H9 (cell line): ENCODE data around the gene AGBL4. TPM values are rescaled to one million over a fixed set of nuclear protein-coding genes. Genes with fewer than 3 reads are reported as not detected.

Experiments
- DNase-seq: peaks from one replicate; pipeline ENCODE4 v3.0.0-alpha.2; 2017
- H2AFZ ChIP-seq: one replicate; pipeline ENCODE4 v1.6.1; 2013; ENCODE audit warnings: mild to moderate bottlenecking, low read length, control low read depth, moderate library complexity
- H2AK5ac ChIP-seq: 2 replicates; pipeline ENCODE4 v1.6.1; 2013; ENCODE audit warnings: low read length, control low read depth, mixed read lengths; ENCODE audit not compliant: insufficient read length
- H2BK120ac ChIP-seq: one replicate; pipeline ENCODE4 v1.6.1; 2013; ENCODE audit warnings: low read depth, mild to moderate bottlenecking, low read length, control low read depth, inconsistent platforms; ENCODE audit not compliant: poor library complexity, severe bottlenecking
- H2BK12ac ChIP-seq: 2 replicates; pipeline ENCODE4 v1.6.1; 2013; ENCODE audit warnings: low read length, control low read depth, mixed read lengths, low read depth; ENCODE audit not compliant: insufficient read length
- H2BK15ac ChIP-seq: 2 replicates; pipeline ENCODE4 v1.6.1; 2013; ENCODE audit warnings: low read depth, low read length, control low read depth
- H2BK20ac ChIP-seq: one replicate; pipeline ENCODE4 v1.6.1; 2013; ENCODE audit warnings: low read depth, mild to moderate bottlenecking, low read length, control low read depth, inconsistent platforms; ENCODE audit not compliant: poor library complexity, severe bottlenecking
- H2BK5ac ChIP-seq: 2 replicates; pipeline ENCODE4 v1.6.1; 2013; ENCODE audit warnings: low read length, control low read depth, mixed read lengths; ENCODE audit not compliant: insufficient read length
- H3K14ac ChIP-seq: 2 replicates; pipeline ENCODE4 v1.6.1; 2013; ENCODE audit warnings: low read length, control low read depth; ENCODE audit not compliant: insufficient read depth
- H3K18ac ChIP-seq: 2 replicates; pipeline ENCODE4 v1.6.1; 2013; ENCODE audit warnings: low read depth, mild to moderate bottlenecking, mixed read lengths, low read length, control low read depth; ENCODE audit not compliant: insufficient read length
- H3K23ac ChIP-seq: 2 replicates; pipeline ENCODE4 v1.6.1; 2013; ENCODE audit warnings: low read length, control low read depth, mixed read lengths, low read depth; ENCODE audit not compliant: insufficient read length
- H3K23me2 ChIP-seq: 2 replicates; pipeline ENCODE4 v1.6.1; 2013; ENCODE audit warnings: low read depth, mild to moderate bottlenecking, mixed read lengths, low read length, control low read depth; ENCODE audit not compliant: insufficient read length, poor library complexity, severe bottlenecking
- H3K27ac ChIP-seq: 2 replicates; pipeline ENCODE4 v1.5.1; 2013; ENCODE audit warnings: low read length, control low read depth, mixed read lengths, low read depth; ENCODE audit not compliant: insufficient read length
- H3K27me3 ChIP-seq: 2 replicates; pipeline ENCODE4 v1.6.1; 2013; ENCODE audit warnings: low read length, control low read depth, inconsistent platforms; ENCODE audit not compliant: insufficient read depth
- H3K4ac ChIP-seq: 2 replicates; pipeline ENCODE4 v1.6.1; 2013; ENCODE audit warnings: low read depth, mild to moderate bottlenecking, control low read depth, inconsistent platforms, low read length, moderate library complexity
- H3K4me1 ChIP-seq: 2 replicates; pipeline ENCODE4 v1.6.1; 2013; ENCODE audit warnings: low read length, control low read depth, inconsistent platforms; ENCODE audit not compliant: insufficient read depth
- H3K4me2 ChIP-seq: 2 replicates; pipeline ENCODE4 v1.6.1; 2013; ENCODE audit warnings: low read length, control low read depth, mixed read lengths; ENCODE audit not compliant: insufficient read length, insufficient read depth
- H3K56ac ChIP-seq: 2 replicates; pipeline ENCODE4 v1.6.1; 2013; ENCODE audit warnings: low read depth, mild to moderate bottlenecking, mixed read lengths, low read length, control low read depth; ENCODE audit not compliant: insufficient read length
- H3K79me1 ChIP-seq: 2 replicates; pipeline ENCODE4 v1.6.1; 2013; ENCODE audit warnings: low read depth, mild to moderate bottlenecking, moderate library complexity, low read length, control low read depth, inconsistent platforms; ENCODE audit not compliant: insufficient read depth, poor library complexity, severe bottlenecking
- H3K79me2 ChIP-seq: 2 replicates; pipeline ENCODE4 v1.6.1; 2013; ENCODE audit warnings: low read length, control low read depth, inconsistent platforms; ENCODE audit not compliant: insufficient read depth
- H3K9ac ChIP-seq: 2 replicates; pipeline ENCODE4 v1.6.1; 2013; ENCODE audit warnings: low read length, control low read depth, mixed read lengths; ENCODE audit not compliant: insufficient read length; ENCODE audit errors: extremely low read depth
- H3K9me3 ChIP-seq: one replicate; pipeline ENCODE4 v1.6.1; 2013; ENCODE audit warnings: low read depth, low read length, inconsistent platforms; ENCODE audit not compliant: control insufficient read depth
- H3T11ph ChIP-seq: one replicate; pipeline ENCODE4 v1.6.1; 2013; ENCODE audit warnings: mild to moderate bottlenecking, low read length, control low read depth, inconsistent platforms
- H4K20me1 ChIP-seq: one replicate; pipeline ENCODE4 v1.6.1; 2013; ENCODE audit not compliant: control insufficient read depth, insufficient read length, insufficient read depth
- H4K5ac ChIP-seq: 2 replicates; pipeline ENCODE4 v1.6.1; 2013; ENCODE audit warnings: low read depth, mild to moderate bottlenecking, mixed read lengths, low read length, control low read depth; ENCODE audit not compliant: insufficient read length
- H4K8ac ChIP-seq: replicated peaks from 2 replicates; pipeline ENCODE4 v1.6.1; 2013; ENCODE audit warnings: low read length, control low read depth, mixed read lengths, low read depth; ENCODE audit not compliant: insufficient read length
- H4K91ac ChIP-seq: 2 replicates; pipeline ENCODE4 v1.6.1; 2013; ENCODE audit warnings: low read depth, mild to moderate bottlenecking, moderate library complexity, mixed read lengths, low read length, control low read depth; ENCODE audit not compliant: insufficient read length
- H3K27ac Mint-ChIP-seq, 3 experiments: 2 replicates in 2 of 3; 3 replicates in 1 of 3; pipeline ENCODE4 v1.8.0; 2020 to 2021; ENCODE audit warnings: mixed read lengths in 3 of 3, mild to moderate bottlenecking in 1 of 3, moderate library complexity in 1 of 3
- H3K27me3 Mint-ChIP-seq: 2 replicates; pipeline ENCODE4 v1.8.0; 2021; ENCODE audit warnings: low read depth, mild to moderate bottlenecking, moderate library complexity, mixed read lengths
- H3K36me3 Mint-ChIP-seq, 3 experiments: 2 replicates in 2 of 3; 3 replicates in 1 of 3; pipeline ENCODE4 v1.8.0; 2020 to 2021; ENCODE audit warnings: low read depth in 3 of 3, mixed read lengths in 3 of 3; ENCODE audit not compliant: insufficient read depth in 1 of 3
- H3K4me1 Mint-ChIP-seq, 2 experiments: 2 replicates each; pipeline ENCODE4 v1.8.0; 2020; ENCODE audit warnings: mixed read lengths in 2 of 2
- H3K4me3 Mint-ChIP-seq, 2 experiments: 2 replicates in 1 of 2; 3 replicates in 1 of 2; pipeline ENCODE4 v1.8.0; 2020 to 2021; ENCODE audit warnings: mild to moderate bottlenecking in 2 of 2, mixed read lengths in 2 of 2, moderate library complexity in 1 of 2
- H3K9me3 Mint-ChIP-seq, 2 experiments: 2 replicates in 1 of 2; 3 replicates in 1 of 2; pipeline ENCODE4 v1.8.0; 2020; ENCODE audit warnings: mild to moderate bottlenecking in 2 of 2, mixed read lengths in 2 of 2, moderate library complexity in 1 of 2
- WGBS: extraction: QIAGEN DNeasy Blood & Tissue Kit; methylation state at CpG from one replicate; pipeline ENCODE4 v1.1.7; 2013; ENCODE audit warnings: missing lambda C conversion rate, low lambda C conversion rate, mixed read lengths; ENCODE audit not compliant: insufficient read length; ENCODE audit errors: extremely low coverage; 5-methylcytosine and 5-hydroxymethylcytosine counted together
- total RNA-seq: library from RNA; stranded (reverse); gene quantifications from 2 replicates; pipeline ENCODE4 v1.2.1, GENCODE V29; 2021
- TF ChIP-seq, protein P1 (sequence below): fragments of 200-600 bp; sonication (generic); conservative IDR thresholded peaks from 3 replicates; pipeline ENCODE4 v1.8.0; 2021; ENCODE audit warnings: antibody characterized with exemption, mild to moderate bottlenecking

AGBL4 gene
- total RNA-seq, 1 experiment from 2014 or later, result not detected

DNA sequence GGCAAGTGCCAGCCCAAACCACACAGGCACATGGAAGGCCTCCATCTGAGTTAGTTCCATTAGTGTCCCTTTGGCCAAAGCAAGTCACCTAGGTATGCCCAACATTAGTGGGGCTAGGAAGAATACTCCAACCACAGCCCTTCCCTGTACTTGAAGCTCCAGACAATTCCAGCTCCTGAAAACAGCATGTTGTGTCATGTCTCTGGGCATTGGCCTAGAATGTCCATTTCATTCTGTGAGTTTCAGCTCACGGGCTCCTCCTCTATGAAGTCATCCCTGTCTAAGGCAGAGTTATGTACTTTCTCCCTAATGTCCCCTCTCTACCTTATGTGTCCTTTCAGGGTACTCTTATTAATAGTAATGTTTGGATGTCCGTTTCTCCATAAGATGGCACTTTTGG, 1455.3 kb downstream of the AGBL4 start:
- H4K8ac ChIP-seq, result no peak overlapping the region
- no peak overlapping the region for H2AK5ac ChIP-seq
- no peaks in the 10 kb centered on the region for H4K20me1 ChIP-seq
- H3K18ac ChIP-seq, result no peak overlapping the region
- H2AFZ ChIP-seq, result no peak overlapping the region
- no peak overlapping the region for H4K5ac ChIP-seq
- no peak overlapping the region for H2BK5ac ChIP-seq
- Mint-ChIP-seq H3K4me3 (no peak overlapping the region), H3K27ac (no peak overlapping the region), H3K36me3 (no peaks in the 10 kb centered on the region; a peak in 1 of 7 replicates), H3K9me3 (no peaks in the 10 kb centered on the region), H3K27me3 (no peaks in the 10 kb centered on the region; the same call in 1 of the 2 replicates), H3K4me1 (peaks cover 6 to 7% of the 10 kb centered on the region in 2 experiments)
- H3K4me1 ChIP-seq, result no peaks in the 10 kb centered on the region
- no peak overlapping the region for H2BK120ac ChIP-seq
- DNase-seq, result no peak
- H3K79me2 ChIP-seq, result no peaks in the 10 kb centered on the region
- H2BK20ac ChIP-seq, result no peak overlapping the region
- H3K27ac ChIP-seq, result no peak overlapping the region
- H3K14ac ChIP-seq, result no peak overlapping the region
- H3K9me3 ChIP-seq, result no peaks in the 10 kb centered on the region
- WGBS, result no CpG with 5 or more reads among the region's 2 CpGs
- no peaks in the 10 kb centered on the region for H3K79me1 ChIP-seq
- TF ChIP-seq, protein P1, sequence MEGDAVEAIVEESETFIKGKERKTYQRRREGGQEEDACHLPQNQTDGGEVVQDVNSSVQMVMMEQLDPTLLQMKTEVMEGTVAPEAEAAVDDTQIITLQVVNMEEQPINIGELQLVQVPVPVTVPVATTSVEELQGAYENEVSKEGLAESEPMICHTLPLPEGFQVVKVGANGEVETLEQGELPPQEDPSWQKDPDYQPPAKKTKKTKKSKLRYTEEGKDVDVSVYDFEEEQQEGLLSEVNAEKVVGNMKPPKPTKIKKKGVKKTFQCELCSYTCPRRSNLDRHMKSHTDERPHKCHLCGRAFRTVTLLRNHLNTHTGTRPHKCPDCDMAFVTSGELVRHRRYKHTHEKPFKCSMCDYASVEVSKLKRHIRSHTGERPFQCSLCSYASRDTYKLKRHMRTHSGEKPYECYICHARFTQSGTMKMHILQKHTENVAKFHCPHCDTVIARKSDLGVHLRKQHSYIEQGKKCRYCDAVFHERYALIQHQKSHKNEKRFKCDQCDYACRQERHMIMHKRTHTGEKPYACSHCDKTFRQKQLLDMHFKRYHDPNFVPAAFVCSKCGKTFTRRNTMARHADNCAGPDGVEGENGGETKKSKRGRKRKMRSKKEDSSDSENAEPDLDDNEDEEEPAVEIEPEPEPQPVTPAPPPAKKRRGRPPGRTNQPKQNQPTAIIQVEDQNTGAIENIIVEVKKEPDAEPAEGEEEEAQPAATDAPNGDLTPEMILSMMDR, result no peak
- H3K23ac ChIP-seq, result no peak overlapping the region
- no peaks in the 10 kb centered on the region for H3K27me3 ChIP-seq
- H3K56ac ChIP-seq, result no peak overlapping the region
- H2BK12ac ChIP-seq, result no peak overlapping the region
- H3T11ph ChIP-seq, result no peak overlapping the region
- no peak overlapping the region for H3K4ac ChIP-seq
- H3K4me2 ChIP-seq, result no peak overlapping the region
- H3K23me2 ChIP-seq, result no peaks in the 10 kb centered on the region
- H3K9ac ChIP-seq, result no peak overlapping the region
- H2BK15ac ChIP-seq, result no peak overlapping the region
- no peak overlapping the region for H4K91ac ChIP-seq
